ENCODE data around the gene PRKN.
"Not testable (repeated sequence)": the region's sequence is repeated elsewhere in the genome, so short reads cannot be mapped to it uniquely, and the experiment has no call there.

PRKN gene

GRCh38 chr6:161319231-161319630 lies 1408.3 kb downstream of the PRKN start:
- no peak for DNase-seq (ENCODE audit: low read depth)
- no peak overlapping the region for H3K4me3 ChIP-seq (ENCODE audit: low read depth, low read length)
- TF ChIP-seq POLR2A (IDR thresholded peaks at IDR 0.05; ENCODE audit: extremely low read depth, insufficient read length) (no peak), MYC (IDR thresholded peaks at IDR 0.05; ENCODE audit: low read depth, low read length) (no peak), MAX (IDR thresholded peaks at IDR 0.05; ENCODE audit: low read depth, low read length) (no peak), CTCF (IDR thresholded peaks at IDR 0.05; ENCODE audit: low read depth, low read length) (no peak)

GRCh38 chr6:161318456-161318855 lies 1409.1 kb downstream of the PRKN start:
- no peak for DNase-seq (ENCODE audit: low read depth)
- no peak for TF ChIP-seq POLR2A (IDR thresholded peaks at IDR 0.05; ENCODE audit: extremely low read depth, insufficient read length)
- no peak for TF ChIP-seq MYC (IDR thresholded peaks at IDR 0.05; ENCODE audit: low read depth, low read length)
- no peak for TF ChIP-seq MAX (IDR thresholded peaks at IDR 0.05; ENCODE audit: low read depth, low read length)
- no peak for TF ChIP-seq CTCF (IDR thresholded peaks at IDR 0.05; ENCODE audit: low read depth, low read length)
- no peak overlapping the region for H3K4me3 ChIP-seq (ENCODE audit: low read depth, low read length)

- no peak overlapping the region for H3K4me3 ChIP-seq (ENCODE audit: low read depth, low read length)
- TF ChIP-seq MYC (IDR thresholded peaks at IDR 0.05; ENCODE audit: low read depth, low read length) = no peak
- no peak for TF ChIP-seq MAX (IDR thresholded peaks at IDR 0.05; ENCODE audit: low read depth, low read length)
- TF ChIP-seq CTCF (IDR thresholded peaks at IDR 0.05; ENCODE audit: low read depth, low read length) = no peak
- TF ChIP-seq POLR2A (IDR thresholded peaks at IDR 0.05; ENCODE audit: extremely low read depth, insufficient read length) = no peak
- no peak for DNase-seq (ENCODE audit: low read depth)
Observed at GRCh38 chr6:161316531-161316930, 1411.0 kb downstream of the PRKN start.

DNA sequence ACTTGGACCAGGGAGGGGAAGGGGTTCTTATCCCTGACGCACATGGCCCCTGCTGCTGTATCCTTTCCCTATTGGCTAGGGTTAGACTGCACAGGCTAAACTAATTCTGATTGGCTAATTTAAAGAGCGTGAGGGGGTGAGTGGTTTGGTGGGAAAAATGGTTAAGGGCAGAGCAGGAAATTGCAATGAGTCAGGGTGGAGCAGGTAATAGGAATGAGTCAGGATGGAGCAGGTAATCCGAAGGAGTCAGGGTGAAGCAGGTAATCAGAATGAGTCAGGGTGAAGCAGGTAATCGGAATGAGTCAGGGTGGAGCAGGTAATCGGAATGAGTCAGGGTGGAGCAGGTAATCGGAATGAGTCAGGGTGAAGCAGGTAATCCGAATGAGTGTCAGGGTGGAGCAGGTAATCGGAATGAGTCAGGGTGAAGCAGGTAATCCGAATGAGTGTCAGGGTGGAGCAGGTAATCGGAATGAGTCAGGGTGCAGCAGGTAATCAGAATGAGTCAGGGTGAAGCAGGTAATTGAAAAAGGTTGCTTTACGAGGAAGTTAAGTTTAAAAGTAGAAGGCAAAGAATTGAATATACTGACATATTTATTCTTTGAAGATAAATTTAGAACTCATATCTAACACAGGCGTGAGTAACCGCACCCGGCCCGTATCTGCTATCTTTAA lies 1412.2 kb downstream of the PRKN start:
- not testable (repeated sequence) for DNase-seq (ENCODE audit: low read depth); H3K4me3 ChIP-seq (ENCODE audit: low read depth, low read length)

DNA sequence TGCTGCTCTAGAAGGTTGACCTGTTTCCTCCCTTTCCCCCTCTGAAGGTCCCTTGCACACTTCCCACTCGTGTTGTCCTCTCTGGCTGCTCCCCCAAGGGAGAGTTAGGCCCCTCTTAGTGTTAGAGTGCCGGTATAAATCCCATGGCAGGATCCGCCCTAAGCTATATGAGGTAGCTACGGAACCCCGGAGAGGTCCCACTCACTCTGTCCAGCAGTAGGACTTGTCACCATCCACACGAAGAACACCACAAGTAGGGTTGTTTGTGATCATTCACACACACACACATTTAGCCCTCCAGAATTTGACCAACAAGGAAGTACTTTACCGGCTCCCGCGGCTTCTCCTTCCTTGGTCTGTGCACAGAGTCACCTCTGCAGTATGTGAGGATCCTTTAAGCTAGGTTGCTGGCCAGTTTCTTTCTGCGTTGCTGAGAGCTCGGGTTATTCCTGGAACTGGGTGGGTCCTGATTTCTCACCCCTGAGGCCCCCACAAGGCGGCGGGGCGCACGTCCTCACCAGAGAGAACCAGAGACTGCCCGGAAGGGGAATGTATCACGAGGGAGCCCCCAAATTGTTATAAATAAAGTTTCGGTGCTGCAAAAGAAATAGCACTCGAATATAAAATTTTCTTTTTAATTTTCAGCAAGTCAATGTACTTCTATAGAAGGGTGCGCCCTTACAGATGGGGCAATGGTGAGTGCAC lies 1412.9 kb downstream of the PRKN start:
- DNase-seq (ENCODE audit: low read depth); H3K4me3 ChIP-seq (ENCODE audit: low read depth, low read length): not testable (repeated sequence)

GRCh38 chr6:161313940-161314509 lies 1413.5 kb downstream of the PRKN start:
- TF ChIP-seq POLR2A (IDR thresholded peaks at IDR 0.05; ENCODE audit: extremely low read depth, insufficient read length) (no peak), MYC (IDR thresholded peaks at IDR 0.05; ENCODE audit: low read depth, low read length) (no peak), CTCF (IDR thresholded peaks at IDR 0.05; ENCODE audit: low read depth, low read length) (no peak), MAX (IDR thresholded peaks at IDR 0.05; ENCODE audit: low read depth, low read length) (no peak)
- H3K4me3 ChIP-seq (ENCODE audit: low read depth, low read length) = no peak overlapping the region
- DNase-seq (ENCODE audit: low read depth) = no peak

- not testable (repeated sequence) for H3K4me3 ChIP-seq (ENCODE audit: low read depth, low read length); DNase-seq (ENCODE audit: low read depth)
Observed at GRCh38 chr6:161313475-161313874, 1414.1 kb downstream of the PRKN start.

DNA sequence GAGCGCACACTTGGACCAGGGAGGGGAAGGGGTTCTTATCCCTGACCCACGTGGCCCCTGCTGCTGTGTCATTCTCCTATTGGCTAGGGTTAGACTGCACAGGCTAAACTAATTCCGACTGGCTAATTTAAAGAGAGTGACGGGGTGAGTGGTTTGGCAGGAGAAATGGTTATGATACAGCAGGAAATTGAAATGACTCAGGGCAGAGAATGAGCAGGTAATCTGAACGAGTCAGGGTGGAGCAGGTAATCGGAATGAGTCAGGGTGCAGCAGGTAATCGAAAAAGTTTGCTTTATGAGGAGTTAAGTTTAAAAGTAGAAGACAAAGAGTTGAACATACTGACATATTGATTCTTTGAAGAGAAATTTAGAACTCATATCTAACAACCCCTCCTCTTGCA lies 1417.8 kb downstream of the PRKN start:
- DNase-seq (ENCODE audit: low read depth); H3K4me3 ChIP-seq (ENCODE audit: low read depth, low read length): not testable (repeated sequence)
